PC-9 (cell line): Measurements from ENCODE around the gene CYP27B1.

Experiments used
- EZH2 ChIP-seq: fragments of 200-600 bp; sonication (generic); IDR thresholded peaks from 2 replicates; pipeline ENCODE4 v1.8.0; 2017; ENCODE audit warnings: antibody characterized with exemption, low read depth
- TF ChIP-seq, protein P1 (sequence below): fragments of 200-600 bp; sonication (generic); conservative IDR thresholded peaks from 2 replicates; pipeline ENCODE4 v1.6.1; 2017; ENCODE audit warnings: mixed run types, antibody characterized with exemption, mild to moderate bottlenecking, moderate library complexity

DNA sequence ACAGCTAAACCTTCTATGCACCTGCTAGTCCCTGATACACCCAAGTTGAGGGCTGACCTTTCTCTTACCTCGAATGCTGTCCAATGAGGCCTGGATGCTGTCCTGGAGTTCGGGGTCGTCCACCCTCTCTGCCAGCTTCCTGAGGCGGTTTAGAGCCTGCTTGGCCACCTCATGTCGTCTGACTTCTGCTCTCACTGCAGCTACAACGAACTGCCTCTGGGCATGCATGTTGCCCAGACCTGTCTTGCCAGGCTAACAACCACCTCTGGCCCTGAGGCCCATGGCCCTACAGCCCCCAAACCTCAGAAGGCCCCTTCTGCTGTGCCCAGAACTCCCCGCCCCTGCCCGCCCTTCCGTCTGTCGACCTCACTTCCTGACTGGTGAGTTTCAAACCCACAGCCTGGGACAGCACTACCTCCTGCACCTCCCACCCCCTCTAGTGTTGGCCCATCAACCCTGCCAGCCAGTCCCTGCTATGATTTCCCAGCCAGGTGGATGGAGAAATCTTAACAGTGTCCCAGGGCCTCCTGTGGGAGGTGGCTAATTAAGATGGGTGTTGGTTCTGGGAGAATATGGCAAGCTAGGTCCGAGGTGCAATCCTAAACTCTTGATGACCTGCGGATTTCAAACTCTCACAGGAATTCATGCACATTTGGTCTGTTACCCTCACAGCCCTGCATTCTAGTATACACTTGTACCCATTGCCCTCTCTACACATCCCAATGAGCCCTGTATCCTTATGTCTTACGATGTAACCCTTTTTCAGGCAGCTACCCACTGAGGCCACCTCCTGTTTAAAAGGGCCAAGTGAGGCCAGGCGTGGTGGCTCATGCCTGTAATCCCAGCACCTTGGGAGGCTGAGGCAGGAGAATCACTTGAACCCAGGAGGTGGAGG lies 24.8 kb downstream of the CYP27B1 start:
- TF ChIP-seq, protein P1, sequence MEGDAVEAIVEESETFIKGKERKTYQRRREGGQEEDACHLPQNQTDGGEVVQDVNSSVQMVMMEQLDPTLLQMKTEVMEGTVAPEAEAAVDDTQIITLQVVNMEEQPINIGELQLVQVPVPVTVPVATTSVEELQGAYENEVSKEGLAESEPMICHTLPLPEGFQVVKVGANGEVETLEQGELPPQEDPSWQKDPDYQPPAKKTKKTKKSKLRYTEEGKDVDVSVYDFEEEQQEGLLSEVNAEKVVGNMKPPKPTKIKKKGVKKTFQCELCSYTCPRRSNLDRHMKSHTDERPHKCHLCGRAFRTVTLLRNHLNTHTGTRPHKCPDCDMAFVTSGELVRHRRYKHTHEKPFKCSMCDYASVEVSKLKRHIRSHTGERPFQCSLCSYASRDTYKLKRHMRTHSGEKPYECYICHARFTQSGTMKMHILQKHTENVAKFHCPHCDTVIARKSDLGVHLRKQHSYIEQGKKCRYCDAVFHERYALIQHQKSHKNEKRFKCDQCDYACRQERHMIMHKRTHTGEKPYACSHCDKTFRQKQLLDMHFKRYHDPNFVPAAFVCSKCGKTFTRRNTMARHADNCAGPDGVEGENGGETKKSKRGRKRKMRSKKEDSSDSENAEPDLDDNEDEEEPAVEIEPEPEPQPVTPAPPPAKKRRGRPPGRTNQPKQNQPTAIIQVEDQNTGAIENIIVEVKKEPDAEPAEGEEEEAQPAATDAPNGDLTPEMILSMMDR = peak; percentile 27; the same call in 1 of the 2 replicates
- TF ChIP-seq EZH2 = no peak
